Endothelial cell of umbilical vein (primary cell): ENCODE results near the gene TEX19.

Source experiments
- CTCF ChIP-seq, 2 donors: IDR thresholded peaks; 1 replicate in 1 of 2; 2 replicates in 1 of 2; pipeline ENCODE4 v1.5.1; 2011; ENCODE audit warnings: low read length in 2 of 2, mild to moderate bottlenecking in 2 of 2, moderate library complexity in 2 of 2, control low read depth in 1 of 2, inconsistent platforms in 1 of 2, low read depth in 1 of 2; ENCODE audit not compliant: insufficient read depth in 1 of 2; ENCODE audit errors: extremely low read depth in 1 of 2
- GATA2 ChIP-seq: IDR thresholded peaks from 2 replicates; pipeline ENCODE4 v1.7.0; 2011; ENCODE audit warnings: low read depth, mild to moderate bottlenecking, moderate library complexity, mixed read lengths, low read length; ENCODE audit not compliant: insufficient read length, insufficient read depth
- MAX ChIP-seq: IDR thresholded peaks from 2 replicates; pipeline ENCODE4 v1.6.1; 2011; ENCODE audit not compliant: insufficient read depth, insufficient read length
- MYC ChIP-seq: IDR thresholded peaks from one replicate; pipeline ENCODE4 v1.6.1; 2011; ENCODE audit warnings: mild to moderate bottlenecking, low read depth, low read length

- TF ChIP-seq MAX (no peak), CTCF (IDR thresholded peaks at IDR 0.05; ENCODE audit: extremely low read depth in 1 of 2, insufficient read depth in 1 of 2, low read depth in 1 of 2, low read length in 2 of 2) (no peak), MYC (no peak), GATA2 (no peak)
Measured at GRCh38 chr17:82338858-82339633, 20.0 kb upstream of the TEX19 start.
